HEK293 (cell line): Measurements from ENCODE around the gene BORCS6.
A peak's percentile ranks its signal among the peaks of the same experiment; 100 is the strongest.

Experiments
- ATF2 ChIP-seq: fragments of 450-650 bp; formaldehyde crosslinking; IDR thresholded peaks from 2 replicates; pipeline ENCODE4 v1.5.1; 2016; ENCODE audit warnings: missing biosample characterization, missing genetic modification characterization, low read depth
- BCL11A ChIP-seq: fragments of 450-650 bp; formaldehyde crosslinking; IDR thresholded peaks from 2 replicates; pipeline ENCODE4 v1.5.1; 2016; ENCODE audit warnings: low read depth, missing biosample characterization, missing genetic modification characterization
- HOXD13 ChIP-seq: sonication (generic); formaldehyde crosslinking; IDR thresholded peaks from 2 replicates; pipeline ENCODE4 v1.8.0; 2022; ENCODE audit warnings: missing genetic modification reagents, borderline replicate concordance
- MYNN ChIP-seq: fragments of 450-650 bp; formaldehyde crosslinking; IDR thresholded peaks from 2 replicates; pipeline ENCODE4 v1.5.1; 2016; ENCODE audit warnings: missing biosample characterization, missing genetic modification characterization, borderline replicate concordance
- OSR2 ChIP-seq: fragments of 450-650 bp; formaldehyde crosslinking; IDR thresholded peaks from 2 replicates; pipeline ENCODE4 v1.5.1; 2016; ENCODE audit warnings: missing biosample characterization, missing genetic modification characterization
- PRDM1 ChIP-seq: fragments of 450-650 bp; formaldehyde crosslinking; IDR thresholded peaks from 2 replicates; pipeline ENCODE4; 2016; ENCODE audit warnings: missing biosample characterization, missing genetic modification characterization
- SCRT2 ChIP-seq: fragments of 450-650 bp; formaldehyde crosslinking; IDR thresholded peaks from 2 replicates; pipeline ENCODE4 v1.5.1; 2016; ENCODE audit warnings: missing biosample characterization, missing genetic modification characterization
- SETDB1 ChIP-seq: IDR thresholded peaks from one replicate; pipeline ENCODE4 v1.6.1; 2017; ENCODE audit warnings: mild to moderate bottlenecking, low read length, moderate library complexity, mixed read lengths; ENCODE audit not compliant: insufficient read length
- SP2 ChIP-seq: fragments of 450-650 bp; formaldehyde crosslinking; IDR thresholded peaks from 2 replicates; pipeline ENCODE4 v1.5.1; 2016; ENCODE audit warnings: missing biosample characterization, missing genetic modification characterization
- SP3 ChIP-seq: fragments of 450-650 bp; formaldehyde crosslinking; IDR thresholded peaks from 2 replicates; pipeline ENCODE4 v1.5.1; 2016; ENCODE audit warnings: missing biosample characterization, missing genetic modification characterization
- WT1 ChIP-seq: fragments of 450-650 bp; formaldehyde crosslinking; IDR thresholded peaks from 2 replicates; pipeline ENCODE4 v1.5.1; 2016; ENCODE audit warnings: missing biosample characterization, missing genetic modification characterization
- ZBTB21 ChIP-seq: fragments of 450-650 bp; formaldehyde crosslinking; IDR thresholded peaks from 2 replicates; pipeline ENCODE4 v1.5.1; 2017; ENCODE audit warnings: missing biosample characterization, missing genetic modification characterization
- ZBTB7A ChIP-seq: fragments of 450-650 bp; formaldehyde crosslinking; IDR thresholded peaks from 2 replicates; pipeline ENCODE4 v1.5.1; 2016; ENCODE audit warnings: low read depth, missing biosample characterization, missing genetic modification characterization
- ZIC2 ChIP-seq: fragments of 450-650 bp; formaldehyde crosslinking; IDR thresholded peaks from 2 replicates; pipeline ENCODE4 v1.5.1; 2016; ENCODE audit warnings: missing biosample characterization, missing genetic modification characterization
- ZNF121 ChIP-seq: fragments of 450-650 bp; formaldehyde crosslinking; IDR thresholded peaks from 2 replicates; pipeline ENCODE4 v1.5.1; 2016; ENCODE audit warnings: missing biosample characterization, missing genetic modification characterization
- ZNF146 ChIP-seq: fragments of 450-650 bp; formaldehyde crosslinking; IDR thresholded peaks from 2 replicates; pipeline ENCODE4 v1.5.1; 2016; ENCODE audit warnings: missing biosample characterization, missing genetic modification characterization
- ZNF202 ChIP-seq: fragments of 450-650 bp; formaldehyde crosslinking; IDR thresholded peaks from 2 replicates; pipeline ENCODE4 v1.5.1; 2016; ENCODE audit warnings: missing biosample characterization, missing genetic modification characterization, borderline replicate concordance
- ZNF341 ChIP-seq: fragments of 450-650 bp; formaldehyde crosslinking; IDR thresholded peaks from 2 replicates; pipeline ENCODE4; 2016; ENCODE audit warnings: low read depth, missing biosample characterization, missing genetic modification characterization
- ZNF37A ChIP-seq: fragments of 450-650 bp; IDR thresholded peaks from 2 replicates; pipeline ENCODE4 v1.5.1; 2018; ENCODE audit warnings: missing biosample characterization, missing genetic modification characterization
- ZNF449 ChIP-seq: fragments of 450-650 bp; formaldehyde crosslinking; IDR thresholded peaks from 2 replicates; pipeline ENCODE4 v1.5.1; 2017; ENCODE audit warnings: missing biosample characterization, mild to moderate bottlenecking, missing genetic modification characterization, moderate library complexity
- ZNF555 ChIP-seq: fragments of 450-650 bp; formaldehyde crosslinking; conservative IDR thresholded peaks from 2 replicates; pipeline ENCODE4 v1.5.1; 2017; ENCODE audit warnings: missing biosample characterization, mild to moderate bottlenecking, missing genetic modification characterization, inconsistent platforms
- ZNF558 ChIP-seq: fragments of 450-650 bp; formaldehyde crosslinking; IDR thresholded peaks from 2 replicates; pipeline ENCODE4 v1.5.1; 2016; ENCODE audit warnings: missing biosample characterization, missing genetic modification characterization
- ZNF596 ChIP-seq: fragments of 450-650 bp; IDR thresholded peaks from 2 replicates; pipeline ENCODE4 v1.5.0; 2018; ENCODE audit warnings: missing biosample characterization, mild to moderate bottlenecking, missing genetic modification characterization, moderate library complexity
- ZNF621 ChIP-seq: fragments of 450-650 bp; formaldehyde crosslinking; IDR thresholded peaks from 2 replicates; pipeline ENCODE4 v1.5.1; 2017; ENCODE audit warnings: missing biosample characterization, missing genetic modification characterization
- ZNF658 ChIP-seq: fragments of 450-650 bp; formaldehyde crosslinking; IDR thresholded peaks from 2 replicates; pipeline ENCODE4; 2016; ENCODE audit warnings: missing biosample characterization, missing genetic modification characterization
- ZNF785 ChIP-seq: fragments of 450-650 bp; formaldehyde crosslinking; IDR thresholded peaks from 2 replicates; pipeline ENCODE4 v1.5.1; 2016; ENCODE audit warnings: missing biosample characterization, missing genetic modification characterization
- TF ChIP-seq, protein P1 (sequence below): fragments of 450-650 bp; formaldehyde crosslinking; IDR thresholded peaks from 2 replicates; pipeline ENCODE4 v1.5.1; 2016; ENCODE audit warnings: missing biosample characterization, missing genetic modification characterization, borderline replicate concordance
- TF ChIP-seq, protein P2 (sequence below): fragments of 450-650 bp; formaldehyde crosslinking; IDR thresholded peaks from 2 replicates; pipeline ENCODE4 v1.5.1; 2016; ENCODE audit warnings: missing biosample characterization, missing genetic modification characterization

Gene BORCS6

GRCh38 chr17:8226536-8227237, 36.7 kb upstream of the BORCS6 start (continued):
- TF ChIP-seq, protein P1, sequence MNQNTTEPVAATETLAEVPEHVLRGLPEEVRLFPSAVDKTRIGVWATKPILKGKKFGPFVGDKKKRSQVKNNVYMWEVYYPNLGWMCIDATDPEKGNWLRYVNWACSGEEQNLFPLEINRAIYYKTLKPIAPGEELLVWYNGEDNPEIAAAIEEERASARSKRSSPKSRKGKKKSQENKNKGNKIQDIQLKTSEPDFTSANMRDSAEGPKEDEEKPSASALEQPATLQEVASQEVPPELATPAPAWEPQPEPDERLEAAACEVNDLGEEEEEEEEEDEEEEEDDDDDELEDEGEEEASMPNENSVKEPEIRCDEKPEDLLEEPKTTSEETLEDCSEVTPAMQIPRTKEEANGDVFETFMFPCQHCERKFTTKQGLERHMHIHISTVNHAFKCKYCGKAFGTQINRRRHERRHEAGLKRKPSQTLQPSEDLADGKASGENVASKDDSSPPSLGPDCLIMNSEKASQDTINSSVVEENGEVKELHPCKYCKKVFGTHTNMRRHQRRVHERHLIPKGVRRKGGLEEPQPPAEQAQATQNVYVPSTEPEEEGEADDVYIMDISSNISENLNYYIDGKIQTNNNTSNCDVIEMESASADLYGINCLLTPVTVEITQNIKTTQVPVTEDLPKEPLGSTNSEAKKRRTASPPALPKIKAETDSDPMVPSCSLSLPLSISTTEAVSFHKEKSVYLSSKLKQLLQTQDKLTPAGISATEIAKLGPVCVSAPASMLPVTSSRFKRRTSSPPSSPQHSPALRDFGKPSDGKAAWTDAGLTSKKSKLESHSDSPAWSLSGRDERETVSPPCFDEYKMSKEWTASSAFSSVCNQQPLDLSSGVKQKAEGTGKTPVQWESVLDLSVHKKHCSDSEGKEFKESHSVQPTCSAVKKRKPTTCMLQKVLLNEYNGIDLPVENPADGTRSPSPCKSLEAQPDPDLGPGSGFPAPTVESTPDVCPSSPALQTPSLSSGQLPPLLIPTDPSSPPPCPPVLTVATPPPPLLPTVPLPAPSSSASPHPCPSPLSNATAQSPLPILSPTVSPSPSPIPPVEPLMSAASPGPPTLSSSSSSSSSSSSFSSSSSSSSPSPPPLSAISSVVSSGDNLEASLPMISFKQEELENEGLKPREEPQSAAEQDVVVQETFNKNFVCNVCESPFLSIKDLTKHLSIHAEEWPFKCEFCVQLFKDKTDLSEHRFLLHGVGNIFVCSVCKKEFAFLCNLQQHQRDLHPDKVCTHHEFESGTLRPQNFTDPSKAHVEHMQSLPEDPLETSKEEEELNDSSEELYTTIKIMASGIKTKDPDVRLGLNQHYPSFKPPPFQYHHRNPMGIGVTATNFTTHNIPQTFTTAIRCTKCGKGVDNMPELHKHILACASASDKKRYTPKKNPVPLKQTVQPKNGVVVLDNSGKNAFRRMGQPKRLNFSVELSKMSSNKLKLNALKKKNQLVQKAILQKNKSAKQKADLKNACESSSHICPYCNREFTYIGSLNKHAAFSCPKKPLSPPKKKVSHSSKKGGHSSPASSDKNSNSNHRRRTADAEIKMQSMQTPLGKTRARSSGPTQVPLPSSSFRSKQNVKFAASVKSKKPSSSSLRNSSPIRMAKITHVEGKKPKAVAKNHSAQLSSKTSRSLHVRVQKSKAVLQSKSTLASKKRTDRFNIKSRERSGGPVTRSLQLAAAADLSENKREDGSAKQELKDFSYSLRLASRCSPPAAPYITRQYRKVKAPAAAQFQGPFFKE (tag by site-specific recombination), result no peak
- TF ChIP-seq SCRT2 (tag by site-specific recombination), result no peak
- no peak for TF ChIP-seq ZIC2 (tag by site-specific recombination)
- TF ChIP-seq BCL11A, result peak; percentile 94
- 0 out of 2 replicates have a peak, but pooled peaks have one; percentile 35 for TF ChIP-seq ZBTB7A (tag by site-specific recombination)
- TF ChIP-seq ZNF121, result no peak
- no peak for TF ChIP-seq WT1 (tag by site-specific recombination)
- peak; percentile 88 for TF ChIP-seq OSR2 (tag by site-specific recombination)
- no peak for TF ChIP-seq ZNF785 (tag by site-specific recombination)
- peak; percentile 73; the same call in 1 of the 2 replicates for TF ChIP-seq PRDM1
- TF ChIP-seq SETDB1, result no peak
- no peak for TF ChIP-seq ZNF658 (tag by site-specific recombination)
- TF ChIP-seq ZNF202, result no peak
- TF ChIP-seq, protein P2, sequence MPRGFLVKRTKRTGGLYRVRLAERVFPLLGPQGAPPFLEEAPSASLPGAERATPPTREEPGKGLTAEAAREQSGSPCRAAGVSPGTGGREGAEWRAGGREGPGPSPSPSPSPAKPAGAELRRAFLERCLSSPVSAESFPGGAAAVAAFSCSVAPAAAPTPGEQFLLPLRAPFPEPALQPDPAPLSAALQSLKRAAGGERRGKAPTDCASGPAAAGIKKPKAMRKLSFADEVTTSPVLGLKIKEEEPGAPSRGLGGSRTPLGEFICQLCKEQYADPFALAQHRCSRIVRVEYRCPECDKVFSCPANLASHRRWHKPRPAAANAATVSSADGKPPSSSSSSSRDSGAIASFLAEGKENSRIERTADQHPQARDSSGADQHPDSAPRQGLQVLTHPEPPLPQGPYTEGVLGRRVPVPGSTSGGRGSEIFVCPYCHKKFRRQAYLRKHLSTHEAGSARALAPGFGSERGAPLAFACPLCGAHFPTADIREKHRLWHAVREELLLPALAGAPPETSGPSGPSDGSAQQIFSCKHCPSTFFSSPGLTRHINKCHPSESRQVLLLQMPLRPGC, result peak; percentile 66; the same call in 1 of the 2 replicates
- TF ChIP-seq SP3, result no peak; the same call in none of the 2 replicates
- TF ChIP-seq ZNF558 (tag by site-specific recombination), result no peak
- TF ChIP-seq ZNF621 (tag by site-specific recombination), result no peak
- TF ChIP-seq ZNF596 (tag by site-specific recombination), result no peak
- TF ChIP-seq ZNF146 (tag by site-specific recombination), result no peak
- no peak for TF ChIP-seq ZNF37A
- peak; percentile 32; the same call in 1 of the 2 replicates for TF ChIP-seq ZBTB21
- TF ChIP-seq ZNF555 (tag by site-specific recombination), result no peak
- no peak; the same call in 1 of the 2 replicates for TF ChIP-seq ZNF341 (tag by site-specific recombination)
- TF ChIP-seq HOXD13, result no peak
- TF ChIP-seq ZNF449 (tag by site-specific recombination), result peak; percentile 27; the same call in 1 of the 2 replicates
- no peak for TF ChIP-seq MYNN (tag by site-specific recombination)
- TF ChIP-seq ATF2, result peak; percentile 92
- peak; percentile 52 for TF ChIP-seq SP2
